Ascending aorta (tissue), 2 donors: ENCODE measurements around the gene MAP3K14. TPM values are rescaled to one million over a fixed set of nuclear protein-coding genes. Genes with fewer than 3 reads are reported as not detected.
A peak's percentile ranks its signal among the peaks of the same experiment; 100 is the strongest.

ENCODE experiments used
- DNase-seq, 2 donors: peaks; one replicate each; pipeline ENCODE4 v3.0.0-alpha.2; 2019; ENCODE audit warnings: low spot score in 2 of 2
- H3K27ac ChIP-seq, 2 donors: fragments of 200-600 bp; sonication (generic); one replicate each; pipeline ENCODE4 v1.5.1; 2016 to 2017; ENCODE audit warnings: mild to moderate bottlenecking in 1 of 2
- H3K27me3 ChIP-seq: fragments of 200-600 bp; sonication (generic); one replicate; pipeline ENCODE4 v1.5.1; 2017
- H3K36me3 ChIP-seq, 2 donors: fragments of 200-600 bp; sonication (generic); one replicate each; pipeline ENCODE4 v1.5.1; 2016
- H3K4me1 ChIP-seq, 2 donors: fragments of 200-600 bp; sonication (generic); one replicate each; pipeline ENCODE4 v1.5.1; 2016 to 2017; ENCODE audit warnings: mild to moderate bottlenecking in 1 of 2
- H3K4me3 ChIP-seq, 2 donors: fragments of 200-600 bp; sonication (generic); one replicate each; pipeline ENCODE4 v1.5.1; 2016 to 2017; ENCODE audit warnings: mild to moderate bottlenecking in 1 of 2
- H3K9me3 ChIP-seq, 2 donors: fragments of 200-600 bp; sonication (generic); one replicate each; pipeline ENCODE4 v1.5.1; 2016
- intact Hi-C: fragments of 100-400 bp; cut with DNase I; formaldehyde crosslinking; loops from one replicate; pipeline ENCODE4 v1.15.1; 2023
- total RNA-seq: library from RNA; depleted of rRNA; stranded (reverse); fragments of >200 nt; gene quantifications from one replicate; pipeline ENCODE4 v1.1.0, GENCODE V29; 2016
- TF ChIP-seq, protein P1 (sequence below), 3 experiments: fragments of 200-600 bp in 2 of 3; fragments of 450-650 bp in 1 of 3; sonication (generic) in 2 of 3; IDR thresholded peaks; one replicate each; pipeline ENCODE4 v1.5.1; 2016 to 2019; ENCODE audit warnings: antibody characterized with exemption in 3 of 3, mild to moderate bottlenecking in 1 of 3, moderate library complexity in 1 of 3

MAP3K14 gene
- total RNA-seq, 1 donor from 2014 or later, result 7.7 TPM

DNA sequence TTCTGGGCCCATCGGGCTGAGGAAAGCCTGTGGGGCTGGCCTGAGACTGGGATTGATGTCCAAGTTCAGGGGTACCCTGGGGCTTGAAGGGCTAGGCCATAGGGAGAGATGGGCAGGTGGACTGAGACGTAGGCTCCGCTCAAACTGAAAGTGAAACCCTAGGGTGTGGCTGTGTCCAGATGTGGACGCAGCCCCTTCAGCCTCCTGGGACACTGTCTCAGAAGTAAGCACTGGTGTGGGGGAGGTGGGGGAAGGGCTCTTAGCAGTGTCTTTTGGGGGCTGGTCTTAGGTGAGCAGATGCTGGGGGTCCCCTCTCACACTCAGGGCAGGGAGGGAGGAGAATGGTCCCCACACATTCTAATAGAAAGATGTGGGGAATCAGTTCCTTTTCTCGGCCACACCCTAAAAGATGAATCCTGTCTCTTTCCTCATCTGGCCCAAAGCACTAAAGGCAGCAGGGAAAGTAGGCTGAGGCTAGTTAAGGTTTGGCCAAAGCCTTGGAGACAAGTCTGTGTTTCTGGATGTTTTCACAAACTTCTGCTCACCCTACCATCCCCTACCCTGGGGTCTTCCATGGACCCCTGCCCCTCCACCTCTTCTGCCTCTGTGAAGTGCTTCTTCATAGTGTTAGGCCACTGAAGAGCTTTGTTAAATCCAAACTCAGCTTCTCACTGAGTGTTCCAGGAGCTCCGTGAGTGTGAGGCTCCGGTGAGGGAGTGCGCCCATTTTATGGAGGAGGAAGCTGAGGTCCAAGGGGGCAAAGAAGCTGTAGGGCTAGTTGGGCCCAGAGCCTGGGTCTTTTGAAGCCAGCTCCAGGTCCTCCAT, 89.5 kb downstream of the MAP3K14 start:
- intact Hi-C loops, result no loop called here
- H3K4me3 ChIP-seq, result peak overlapping the region in 1 of 2 donors; percentile 3
- H3K4me1 ChIP-seq, result peaks cover 0 to 2% of the 10 kb centered on the region in 2 donors
- peaks cover 3% of the 10 kb centered on the region for H3K27me3 ChIP-seq
- no peak for DNase-seq
- H3K27ac ChIP-seq, result peak overlapping the region; percentile 63 to 75
- no peaks in the 10 kb centered on the region for H3K9me3 ChIP-seq
- TF ChIP-seq, protein P1, sequence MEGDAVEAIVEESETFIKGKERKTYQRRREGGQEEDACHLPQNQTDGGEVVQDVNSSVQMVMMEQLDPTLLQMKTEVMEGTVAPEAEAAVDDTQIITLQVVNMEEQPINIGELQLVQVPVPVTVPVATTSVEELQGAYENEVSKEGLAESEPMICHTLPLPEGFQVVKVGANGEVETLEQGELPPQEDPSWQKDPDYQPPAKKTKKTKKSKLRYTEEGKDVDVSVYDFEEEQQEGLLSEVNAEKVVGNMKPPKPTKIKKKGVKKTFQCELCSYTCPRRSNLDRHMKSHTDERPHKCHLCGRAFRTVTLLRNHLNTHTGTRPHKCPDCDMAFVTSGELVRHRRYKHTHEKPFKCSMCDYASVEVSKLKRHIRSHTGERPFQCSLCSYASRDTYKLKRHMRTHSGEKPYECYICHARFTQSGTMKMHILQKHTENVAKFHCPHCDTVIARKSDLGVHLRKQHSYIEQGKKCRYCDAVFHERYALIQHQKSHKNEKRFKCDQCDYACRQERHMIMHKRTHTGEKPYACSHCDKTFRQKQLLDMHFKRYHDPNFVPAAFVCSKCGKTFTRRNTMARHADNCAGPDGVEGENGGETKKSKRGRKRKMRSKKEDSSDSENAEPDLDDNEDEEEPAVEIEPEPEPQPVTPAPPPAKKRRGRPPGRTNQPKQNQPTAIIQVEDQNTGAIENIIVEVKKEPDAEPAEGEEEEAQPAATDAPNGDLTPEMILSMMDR (IDR thresholded peaks at IDR 0.05), result no peak
- H3K36me3 ChIP-seq, result no peaks in the 10 kb centered on the region

DNA sequence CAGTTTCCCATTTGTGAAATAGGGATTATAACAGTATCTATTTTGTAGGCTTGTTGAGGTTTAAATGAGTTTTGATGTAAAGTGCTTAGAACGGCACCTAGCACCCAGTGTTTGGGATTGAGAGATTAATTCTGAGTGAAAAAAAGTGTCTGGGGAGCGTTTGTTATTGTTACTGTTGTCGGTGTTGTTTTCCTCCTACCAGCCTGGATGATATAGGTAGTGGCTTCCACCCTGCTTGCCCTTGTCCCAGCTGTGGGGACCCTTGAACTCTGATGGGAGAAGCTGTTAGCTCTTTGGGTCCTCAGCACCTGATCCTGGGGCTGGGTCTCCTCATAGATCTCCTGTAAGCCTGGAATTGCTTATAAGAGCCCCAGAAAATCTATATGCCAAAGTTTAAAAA, 90.2 kb downstream of the MAP3K14 start:
- TF ChIP-seq, protein P1 (IDR thresholded peaks at IDR 0.05), result no peak
- H3K27me3 ChIP-seq, result peaks cover 5% of the 10 kb centered on the region
- intact Hi-C loops, result no loop called here
- peak overlapping the region in 1 of 2 donors; percentile 3 for H3K4me3 ChIP-seq
- no peak for DNase-seq
- peak overlapping the region in 1 of 2 donors; percentile 75 for H3K27ac ChIP-seq
- peaks cover 4% of the 10 kb centered on the region in 2 donors for H3K4me1 ChIP-seq
- H3K36me3 ChIP-seq, result no peaks in the 10 kb centered on the region
- H3K9me3 ChIP-seq, result no peaks in the 10 kb centered on the region

DNA sequence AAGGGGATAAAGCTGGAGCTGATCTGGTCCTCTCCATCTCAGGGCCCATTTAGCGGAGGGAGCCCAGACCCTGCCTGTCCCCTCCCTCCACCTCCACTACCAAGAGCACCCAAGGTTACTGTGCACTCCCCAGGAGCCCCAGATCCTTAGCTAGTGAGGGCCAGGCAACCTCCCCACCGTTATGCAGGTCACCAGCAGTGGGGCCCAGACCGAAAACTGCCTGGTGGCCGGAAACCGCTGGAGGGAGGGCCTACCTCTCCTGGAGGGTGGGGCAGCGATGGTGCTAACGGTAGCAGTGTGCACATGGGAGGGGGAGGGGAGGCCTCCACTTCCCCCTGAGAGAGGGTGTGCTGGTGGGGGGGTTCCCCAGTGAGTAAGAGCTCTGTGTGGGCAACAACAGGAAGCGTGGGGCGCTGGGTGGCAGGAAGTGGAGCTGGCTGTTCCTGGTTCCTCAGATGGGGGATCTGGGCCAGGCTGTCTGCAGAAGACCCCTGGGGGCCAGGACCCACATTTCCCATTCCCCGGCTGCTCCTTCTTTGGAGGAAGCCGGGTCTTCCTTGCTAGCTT, 90.8 kb downstream of the MAP3K14 start:
- TF ChIP-seq, protein P1 (IDR thresholded peaks at IDR 0.05), result no peak
- peaks cover 5% of the 10 kb centered on the region for H3K27me3 ChIP-seq
- intact Hi-C loops, result no loop called here
- no peaks in the 10 kb centered on the region for H3K36me3 ChIP-seq
- H3K4me3 ChIP-seq, result no peak overlapping the region
- H3K4me1 ChIP-seq, result peaks cover 4 to 7% of the 10 kb centered on the region in 2 donors
- peak; percentile 78 to 86 for DNase-seq
- no peaks in the 10 kb centered on the region for H3K9me3 ChIP-seq
- peak overlapping the region in 1 of 2 donors; percentile 75 for H3K27ac ChIP-seq

DNA sequence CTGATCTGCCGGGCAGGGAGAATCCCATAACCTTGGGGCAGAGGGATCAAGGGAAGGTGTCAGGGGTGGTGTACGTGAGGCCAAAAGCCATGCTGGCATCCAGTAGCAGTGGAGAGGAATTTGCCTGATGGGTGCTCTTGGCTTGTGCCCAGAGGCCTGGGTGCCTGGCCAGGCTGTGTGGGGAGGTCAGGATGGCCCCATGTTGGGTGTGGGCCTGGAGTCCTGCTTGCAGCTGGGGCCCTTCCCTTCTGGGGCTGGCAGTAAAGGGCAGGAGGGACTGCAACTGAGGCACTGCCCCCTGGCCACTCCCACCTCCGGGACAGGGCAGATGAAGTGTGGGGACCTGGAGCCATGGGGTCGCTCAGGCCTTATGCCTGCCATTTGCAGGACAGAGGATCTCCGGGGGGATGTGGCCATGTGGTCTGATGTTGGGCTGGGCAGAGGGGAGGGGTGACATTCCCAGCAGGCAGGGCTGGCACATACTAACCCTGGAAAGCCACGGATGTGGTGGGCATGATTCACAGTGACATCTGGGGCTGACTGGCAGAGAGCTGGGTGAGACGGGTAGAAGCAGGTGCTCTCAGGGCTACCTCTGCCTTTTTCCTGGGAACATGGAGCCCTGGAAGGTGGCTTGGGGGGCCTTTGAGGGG, 91.6 kb downstream of the MAP3K14 start:
- Histone ChIP-seq H3K4me1 (peaks cover 4 to 7% of the 10 kb centered on the region in 2 donors), H3K27me3 (peaks cover 5% of the 10 kb centered on the region), H3K36me3 (no peaks in the 10 kb centered on the region), H3K9me3 (no peaks in the 10 kb centered on the region), H3K4me3 (peak overlapping the region in 1 of 2 donors; percentile 0), H3K27ac (peak overlapping the region in 1 of 2 donors; percentile 39)
- TF ChIP-seq, protein P1 (IDR thresholded peaks at IDR 0.05), result no peak
- DNase-seq, result peak in 1 of 2 donors; percentile 62
- intact Hi-C loops, result no loop called here

DNA sequence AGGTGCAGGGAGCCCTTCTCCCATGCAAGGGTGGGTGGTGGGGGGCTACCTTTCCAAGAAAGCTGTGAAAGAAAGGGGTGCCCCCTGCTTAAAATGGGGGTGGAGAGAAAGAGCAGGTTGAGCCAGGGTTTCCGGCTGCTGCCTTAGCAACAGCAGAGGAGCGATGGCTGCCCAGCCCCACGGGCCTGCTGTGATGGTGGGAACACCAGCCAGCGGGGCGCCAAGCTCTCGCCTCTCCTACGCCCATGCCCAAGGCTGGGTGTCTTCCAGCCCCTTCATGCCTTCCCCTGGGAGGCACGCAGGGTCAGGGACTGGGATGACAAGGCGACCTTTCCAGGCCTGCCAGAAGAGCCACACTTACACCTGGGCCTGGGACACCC, 92.2 kb downstream of the MAP3K14 start:
- H3K27me3 ChIP-seq, result peaks cover 5% of the 10 kb centered on the region
- peaks cover 4 to 7% of the 10 kb centered on the region in 2 donors for H3K4me1 ChIP-seq

More for the DNA sequence above, 92.2 kb downstream of the MAP3K14 start:
- Histone ChIP-seq H3K4me3 (peak overlapping the region in 1 of 2 donors; percentile 0), H3K36me3 (no peaks in the 10 kb centered on the region), H3K27ac (peak overlapping the region in 1 of 2 donors; percentile 39), H3K9me3 (no peaks in the 10 kb centered on the region)
- intact Hi-C loops, result no loop called here
- TF ChIP-seq, protein P1 (IDR thresholded peaks at IDR 0.05), result no peak
- peak in 1 of 2 donors; percentile 65 for DNase-seq
